Globus pallidus (tissue), 1 donor: Measurements from ENCODE around the gene SLC4A2.
A peak's percentile ranks its signal among the peaks of the same experiment; 100 is the strongest.

Source experiments
- DNase-seq: peaks from one replicate; pipeline ENCODE4 v3.0.0-alpha.2; 2015; ENCODE audit warnings: low spot score

Gene SLC4A2

DNA sequence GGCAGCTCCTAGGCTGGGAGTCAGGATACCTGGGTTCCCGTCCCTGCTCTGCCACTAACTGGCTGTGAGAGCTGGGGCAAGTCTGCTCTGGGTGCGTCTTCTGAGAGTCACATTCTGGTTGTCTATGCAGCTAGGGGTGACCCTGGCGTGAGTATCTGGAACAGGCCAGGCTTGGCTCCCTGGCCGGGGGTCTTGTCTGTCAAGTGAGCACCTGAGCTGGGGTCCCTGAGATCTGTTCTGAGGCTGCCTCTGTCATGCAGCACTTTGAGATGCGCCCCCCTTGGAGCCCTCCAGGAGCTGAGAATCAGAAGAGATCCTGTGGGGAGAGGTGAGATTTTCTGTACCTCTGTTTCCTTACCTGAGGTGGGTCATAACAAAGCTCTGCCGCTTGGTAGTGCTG is 34.4 kb downstream of the SLC4A2 start:
- DNase-seq: no peak

DNA sequence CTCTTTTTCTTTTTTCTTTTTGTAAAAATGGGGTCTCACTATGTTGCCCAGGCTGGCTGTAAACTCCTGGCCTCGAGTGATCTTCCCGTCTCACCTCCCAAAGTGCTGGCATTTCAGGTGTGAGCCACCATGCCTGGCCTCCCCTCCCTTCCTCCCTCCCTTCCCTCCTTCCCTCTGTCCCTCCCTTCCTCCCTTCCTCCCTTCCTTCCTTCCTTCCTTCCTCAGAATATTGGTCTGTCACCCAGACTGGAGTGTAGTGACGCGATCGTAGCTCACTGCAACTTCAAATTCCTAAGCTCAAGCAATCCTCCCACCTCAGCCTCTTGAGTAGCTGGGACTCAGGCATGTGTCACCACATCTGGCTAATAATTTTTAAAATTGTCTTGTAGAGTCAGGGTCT is 35.3 kb downstream of the SLC4A2 start:
- DNase-seq: no peak

DNA sequence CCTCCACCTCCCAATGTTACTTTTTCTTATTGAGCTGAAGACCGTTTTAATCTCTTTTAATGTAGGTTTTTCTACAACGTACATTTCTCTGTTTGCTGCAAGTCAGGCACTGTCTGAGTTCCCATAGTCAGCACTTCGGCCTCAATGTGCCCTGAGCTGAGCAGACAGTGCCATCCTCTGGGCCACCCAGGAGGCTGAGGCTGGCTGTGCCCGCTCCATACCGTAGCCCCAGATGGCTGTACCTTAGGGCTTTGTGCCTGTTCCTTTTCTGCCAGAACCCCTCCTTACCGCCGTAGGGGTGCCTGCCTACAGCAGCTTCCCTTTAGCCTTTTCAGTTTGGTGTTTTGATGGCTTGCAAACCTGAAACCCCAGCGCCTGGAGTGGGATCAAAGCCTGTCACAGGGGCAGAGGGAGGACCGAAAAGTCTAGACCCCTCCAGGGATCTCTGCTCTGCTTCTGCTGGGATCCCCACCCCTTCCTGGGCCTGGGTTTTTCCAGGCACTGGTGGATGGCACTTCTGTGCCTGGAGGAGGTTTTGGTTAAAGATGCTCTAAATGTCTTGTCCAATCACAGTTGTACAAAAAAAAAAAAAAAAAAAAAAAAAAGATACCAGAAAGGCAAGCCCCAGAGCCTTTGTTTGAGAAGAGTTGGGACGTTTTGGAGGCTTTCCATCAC is 35.9 kb downstream of the SLC4A2 start:
- DNase-seq: no peak

DNA sequence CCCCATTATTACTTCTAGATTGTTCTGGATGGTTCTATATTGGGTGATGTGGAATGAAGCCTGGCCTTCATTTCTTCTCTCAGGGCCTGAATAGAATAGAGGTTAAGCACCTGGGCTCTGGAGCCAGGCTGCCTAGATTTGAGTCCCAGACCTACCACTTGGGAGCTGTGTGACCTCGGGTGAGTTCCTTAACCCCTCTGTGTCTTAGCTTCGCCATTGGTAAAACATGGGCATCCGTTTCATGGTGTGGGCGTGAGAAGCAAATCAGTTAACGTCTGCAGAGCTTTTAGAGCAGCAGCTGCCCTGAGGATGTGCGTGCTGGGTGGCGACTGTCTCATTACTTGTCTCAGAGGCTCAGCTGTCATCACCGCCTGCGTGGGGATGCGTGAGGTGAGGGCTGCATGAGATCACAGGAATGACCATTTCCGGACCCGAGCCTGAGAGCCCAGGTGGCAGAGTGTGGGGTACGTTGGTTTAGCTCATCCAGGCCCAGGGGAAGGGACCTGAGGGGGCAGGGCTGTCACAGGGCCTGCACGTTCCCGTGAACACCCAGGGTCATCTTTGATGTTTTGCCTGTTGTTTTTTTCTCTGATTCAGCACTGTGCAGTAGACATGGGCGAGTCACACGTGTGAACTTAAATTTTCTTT is 36.6 kb downstream of the SLC4A2 start:
- DNase-seq: no peak

DNA sequence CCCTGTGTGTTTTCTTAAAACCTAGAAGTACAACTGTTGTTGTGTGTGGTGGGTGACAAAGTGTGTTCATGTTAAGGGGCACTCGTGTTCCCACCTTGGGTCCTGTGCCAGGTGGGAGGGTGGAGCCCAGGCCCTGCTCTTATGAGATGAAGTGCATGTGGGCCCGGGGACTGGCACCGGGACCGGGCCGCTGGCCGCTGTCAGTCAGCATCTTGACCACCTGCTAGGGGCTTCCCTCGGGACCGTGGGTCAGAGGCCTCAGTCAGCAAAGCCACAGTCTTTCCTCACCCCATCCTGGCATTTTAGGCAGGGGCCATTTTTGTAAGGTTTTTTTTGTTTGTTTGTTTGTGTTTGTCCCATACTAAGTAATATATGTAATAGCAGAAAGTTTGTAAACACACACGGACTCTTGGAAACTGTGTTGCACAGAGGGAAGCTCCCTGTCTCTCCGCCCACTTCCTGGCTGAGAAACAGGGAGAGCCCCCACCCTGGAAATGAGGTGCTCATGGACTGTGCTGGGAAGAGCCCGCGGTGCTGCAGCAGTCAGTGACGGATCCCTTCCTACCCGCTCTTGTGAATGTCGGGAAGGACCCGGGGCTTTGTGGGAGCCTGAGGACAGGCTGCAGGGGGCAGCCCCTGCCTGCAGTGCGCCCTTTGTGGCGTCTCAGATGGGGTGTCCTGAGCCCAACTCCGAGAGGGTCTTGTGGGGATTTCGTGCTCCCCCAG is 40.3 kb downstream of the SLC4A2 start:
- no peak for DNase-seq

DNA sequence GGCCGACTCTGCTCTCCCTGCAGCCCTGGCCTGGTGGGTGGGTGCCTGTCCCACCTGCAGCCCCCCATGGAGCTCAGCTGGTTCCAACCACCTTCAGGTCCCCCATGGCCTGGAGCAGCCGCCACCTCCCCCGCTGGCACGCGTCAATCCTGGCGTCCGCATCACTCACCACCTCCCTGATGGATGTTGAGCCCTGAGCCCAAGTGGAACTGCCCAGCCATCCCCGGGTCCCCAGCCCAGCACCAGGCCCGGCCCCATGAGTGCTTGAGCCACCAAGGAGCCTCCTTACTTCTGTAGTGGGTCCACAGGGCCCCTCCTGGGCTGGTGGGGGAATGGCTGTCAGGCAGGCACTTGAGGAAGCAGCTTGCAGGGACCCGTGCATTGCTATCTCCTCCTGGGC is 41.5 kb downstream of the SLC4A2 start:
- no peak for DNase-seq

DNA sequence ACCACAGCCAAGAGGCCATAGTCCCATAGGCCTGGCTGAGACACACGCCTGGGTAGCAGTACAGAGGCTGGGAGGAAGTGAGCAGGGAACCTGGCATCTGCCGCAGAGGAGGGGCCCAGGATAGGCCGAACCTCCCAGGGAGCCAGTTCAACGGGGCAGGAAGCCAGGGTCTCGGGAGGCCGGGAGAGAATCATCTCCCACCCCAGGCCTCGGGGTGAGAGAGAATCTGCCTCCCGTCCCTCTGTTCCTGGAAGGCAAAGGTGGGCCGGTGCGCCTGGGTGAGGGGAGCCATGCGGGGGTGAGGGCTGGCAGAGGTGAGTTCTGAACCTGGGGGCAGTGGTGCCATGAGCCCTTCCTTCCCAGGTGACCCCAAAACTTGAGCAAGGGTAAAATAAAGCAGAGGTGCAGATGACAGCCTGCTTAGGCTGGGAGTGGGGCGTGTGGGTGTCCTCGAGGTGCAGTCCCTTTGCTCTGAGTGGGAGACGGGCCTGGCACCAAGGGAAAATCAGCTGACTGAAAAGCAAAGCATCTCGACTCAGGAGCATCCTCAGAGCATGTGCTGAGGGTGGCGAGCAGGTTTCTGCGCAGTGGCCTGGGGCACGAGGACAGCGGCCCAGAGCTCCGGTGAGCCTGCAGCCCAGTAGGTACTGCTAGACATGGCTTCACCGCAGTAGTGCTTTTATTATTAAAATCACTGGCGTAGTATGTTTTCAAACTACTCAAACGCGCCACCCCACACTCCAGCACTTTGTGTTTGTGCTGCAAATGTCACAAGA is 42.4 kb downstream of the SLC4A2 start:
- DNase-seq: no peak

DNA sequence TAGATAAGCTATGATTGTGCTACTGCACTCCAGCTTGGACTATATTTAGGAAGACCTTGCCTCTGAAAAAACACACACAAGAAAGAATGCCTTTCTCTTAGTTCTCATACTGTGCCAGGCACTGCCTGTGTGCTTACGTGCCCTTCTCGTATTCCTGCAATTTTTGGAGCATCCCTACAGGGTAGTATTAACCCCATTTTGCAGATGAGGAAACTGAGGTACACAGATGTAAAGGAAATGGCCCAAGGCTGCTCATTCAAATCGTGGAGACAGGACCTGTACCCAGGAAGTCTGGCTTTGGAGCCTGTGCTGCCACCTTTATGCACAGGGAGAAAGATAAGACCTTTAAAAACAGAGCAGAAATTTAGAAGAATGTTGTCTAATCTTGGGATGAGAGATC is 43.6 kb downstream of the SLC4A2 start:
- no peak for DNase-seq

DNA sequence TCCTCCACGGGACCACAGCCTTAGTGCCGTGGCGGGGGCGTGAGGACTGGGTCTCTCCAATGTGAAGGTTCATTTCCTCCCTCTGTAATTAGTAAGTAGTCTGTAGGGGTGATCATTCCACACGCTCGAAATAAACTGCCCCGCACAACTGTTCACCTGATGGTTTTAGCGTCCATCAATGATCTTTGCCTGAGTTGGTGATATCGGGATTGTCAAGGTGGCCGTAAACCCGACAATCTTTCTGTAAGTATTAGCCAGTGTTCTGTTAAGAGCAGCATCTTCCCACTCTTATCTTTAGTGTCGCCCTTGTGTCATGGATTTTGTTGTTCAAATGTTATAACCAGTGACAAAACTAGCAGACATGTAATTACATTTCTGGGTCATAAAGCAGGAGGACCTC is 44.6 kb downstream of the SLC4A2 start:
- DNase-seq: no peak

DNA sequence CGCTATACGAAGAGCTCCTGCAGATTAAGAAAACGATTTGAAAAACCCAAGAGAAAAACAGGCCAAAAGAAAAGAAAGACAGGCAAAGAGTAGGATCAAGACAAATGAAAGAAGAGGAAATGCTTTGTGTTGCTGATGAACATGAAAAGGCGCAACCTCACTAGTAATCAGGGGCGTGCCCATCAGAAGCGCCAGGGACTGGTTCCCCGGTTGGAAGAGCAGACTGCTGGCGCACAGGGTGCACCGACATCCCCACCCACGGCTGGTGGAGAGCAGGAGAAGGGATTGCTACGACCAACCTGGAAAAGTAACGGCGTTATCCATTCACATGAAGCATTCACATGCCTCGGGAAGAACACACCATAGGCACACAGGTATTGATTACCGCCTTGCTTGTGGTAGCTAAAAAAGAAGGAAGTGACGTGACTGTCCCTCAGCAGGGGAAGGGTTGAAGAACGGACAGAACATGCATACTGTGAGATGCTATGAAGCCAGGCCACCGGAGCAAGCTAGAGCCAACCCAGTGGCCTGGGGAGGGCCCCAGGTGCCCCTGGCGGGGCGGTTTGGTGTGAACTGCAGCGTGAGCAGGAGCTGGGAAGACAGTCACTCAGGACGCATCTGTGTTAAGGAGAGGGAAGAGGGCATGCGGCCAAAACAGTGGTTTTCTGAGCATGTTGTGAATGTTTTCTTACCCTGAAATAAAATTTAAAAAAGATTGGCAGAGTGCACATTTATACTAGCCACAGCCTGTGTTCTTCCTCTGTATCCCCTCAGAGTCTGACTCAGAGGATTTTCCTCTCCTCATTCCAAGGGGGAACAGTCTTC is 45.2 kb downstream of the SLC4A2 start:
- no peak for DNase-seq

DNA sequence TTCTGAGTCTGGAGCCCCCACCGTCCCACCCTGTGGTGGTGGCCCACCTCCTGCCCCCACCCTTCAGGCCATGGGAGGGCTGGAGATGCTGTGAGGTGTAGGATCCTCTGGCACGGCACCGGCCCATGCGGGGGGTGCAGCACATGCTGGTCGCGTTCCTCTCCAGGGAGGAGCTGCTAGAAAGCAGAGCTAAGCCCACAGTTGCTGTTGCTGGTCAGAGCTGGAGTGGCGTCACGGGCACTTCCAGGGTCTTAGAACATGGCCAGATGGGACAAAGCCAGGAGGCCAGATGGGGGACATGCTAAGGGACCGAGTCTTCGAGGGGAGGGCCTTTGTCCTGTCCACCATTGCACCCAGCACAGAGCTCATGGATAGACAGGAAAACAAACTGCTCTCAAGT is 48.5 kb downstream of the SLC4A2 start:
- DNase-seq: no peak

DNA sequence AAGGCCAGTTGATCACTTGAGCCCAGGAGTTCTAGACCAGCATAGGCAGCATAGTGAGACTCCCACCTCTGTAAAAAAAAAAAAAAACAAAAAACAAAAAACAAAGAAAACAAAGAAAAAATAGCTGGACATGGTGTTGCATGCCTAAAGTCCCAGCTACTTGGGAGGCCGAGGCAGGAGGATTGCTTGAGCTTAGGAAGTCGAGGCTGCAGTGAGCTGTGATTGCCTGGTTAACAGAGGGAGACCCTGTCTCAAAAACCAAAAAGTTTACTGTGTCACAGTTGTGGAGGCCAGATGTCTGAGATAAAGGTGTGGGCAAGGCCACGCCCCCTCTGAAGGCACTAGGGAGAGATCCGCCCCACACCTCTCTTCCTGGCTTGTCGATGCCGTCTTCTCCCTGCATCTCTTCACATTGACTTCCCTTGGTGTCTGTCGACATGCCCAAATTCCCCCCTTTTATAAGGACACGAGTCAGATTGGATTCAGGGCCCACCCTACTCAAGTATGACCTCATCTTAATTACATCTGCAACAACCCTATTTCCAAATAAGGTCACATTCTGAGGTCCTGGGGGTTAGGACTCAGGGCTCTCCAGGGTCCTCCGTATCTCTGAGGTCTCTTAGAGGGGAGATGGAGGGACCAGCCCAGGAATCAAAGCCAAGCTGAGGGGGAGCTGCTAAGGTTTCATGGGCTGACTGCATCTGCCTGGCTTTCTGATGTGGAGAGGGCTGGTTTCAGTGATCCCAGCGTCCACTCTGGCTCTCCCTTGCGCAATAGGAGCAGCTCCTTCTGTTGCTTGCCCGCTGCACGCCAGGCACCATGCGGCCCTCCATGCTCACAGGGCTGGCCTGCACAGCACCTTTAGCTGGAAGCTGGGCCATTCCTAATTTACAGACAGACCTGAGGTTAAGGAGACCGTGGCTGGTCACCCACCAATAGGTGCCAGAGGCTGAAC is 50.0 kb downstream of the SLC4A2 start:
- no peak for DNase-seq

DNA sequence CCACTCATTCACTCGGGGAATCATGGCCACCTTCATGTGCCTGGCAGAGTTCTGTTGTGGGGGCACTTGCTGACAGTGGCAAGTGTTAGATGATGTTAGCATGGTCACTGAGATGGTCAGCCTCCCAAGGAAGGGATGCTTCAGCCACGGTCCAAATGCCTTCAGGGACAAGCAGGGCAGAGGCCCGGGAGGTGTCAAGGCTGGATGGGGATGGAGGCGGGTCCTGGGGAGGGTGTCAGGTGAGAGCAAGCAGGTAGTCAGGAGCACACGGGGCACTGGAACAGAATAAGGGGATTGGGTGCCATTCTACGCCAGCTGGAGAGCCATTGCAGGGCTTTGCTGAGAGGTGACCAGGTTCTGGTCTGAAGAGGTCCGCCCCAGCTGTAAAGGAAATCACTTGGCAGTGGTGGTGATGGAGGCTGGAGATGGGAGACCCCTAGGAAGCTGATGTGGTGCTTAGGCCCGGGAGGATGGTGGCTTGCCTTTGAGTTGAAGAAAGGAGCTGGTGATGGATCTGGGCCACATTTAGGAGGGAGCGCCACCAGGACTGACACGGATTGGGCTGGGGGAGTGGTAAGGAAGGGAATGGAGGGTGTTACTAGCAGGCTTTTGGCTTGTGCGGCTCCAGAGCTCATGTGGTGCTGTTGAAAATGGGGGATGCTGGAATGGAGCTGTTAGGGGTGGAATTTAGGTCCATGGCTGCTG is 51.0 kb downstream of the SLC4A2 start:
- DNase-seq: no peak

DNA sequence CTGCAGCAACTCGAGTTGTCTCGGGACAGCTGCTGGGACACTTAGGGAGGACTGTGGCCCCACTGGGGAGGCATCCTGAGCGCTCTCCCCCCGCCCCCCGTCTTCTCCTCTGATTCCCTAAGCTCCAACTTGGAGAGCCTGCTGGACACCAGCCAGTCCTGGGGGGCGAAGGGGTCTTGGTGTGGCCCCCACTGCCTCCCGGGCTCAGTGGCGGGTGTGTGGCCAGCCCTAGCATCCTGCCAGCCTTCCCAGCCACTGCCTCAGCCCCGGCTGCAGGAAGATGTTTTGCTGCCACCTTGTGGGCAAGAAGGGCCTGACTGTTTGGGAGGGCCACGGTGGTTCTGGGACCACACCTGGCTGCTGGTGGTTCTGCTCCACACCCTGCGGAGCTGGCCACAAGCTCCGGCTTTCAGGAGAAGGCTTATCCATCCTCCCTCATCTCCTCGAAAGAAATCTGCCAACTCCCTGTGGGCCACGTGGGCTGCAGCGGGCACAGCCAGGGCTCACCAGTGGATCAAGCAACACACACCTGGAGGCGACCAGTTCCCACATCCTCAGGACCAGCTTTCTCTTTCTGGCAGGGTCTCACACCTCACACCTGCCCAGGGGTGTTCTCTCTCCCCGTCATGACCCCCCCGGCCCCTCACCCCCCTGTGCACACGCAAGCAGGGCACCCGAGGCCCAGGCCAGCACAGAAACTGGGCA is 51.7 kb downstream of the SLC4A2 start:
- peak; percentile 73 for DNase-seq

DNA sequence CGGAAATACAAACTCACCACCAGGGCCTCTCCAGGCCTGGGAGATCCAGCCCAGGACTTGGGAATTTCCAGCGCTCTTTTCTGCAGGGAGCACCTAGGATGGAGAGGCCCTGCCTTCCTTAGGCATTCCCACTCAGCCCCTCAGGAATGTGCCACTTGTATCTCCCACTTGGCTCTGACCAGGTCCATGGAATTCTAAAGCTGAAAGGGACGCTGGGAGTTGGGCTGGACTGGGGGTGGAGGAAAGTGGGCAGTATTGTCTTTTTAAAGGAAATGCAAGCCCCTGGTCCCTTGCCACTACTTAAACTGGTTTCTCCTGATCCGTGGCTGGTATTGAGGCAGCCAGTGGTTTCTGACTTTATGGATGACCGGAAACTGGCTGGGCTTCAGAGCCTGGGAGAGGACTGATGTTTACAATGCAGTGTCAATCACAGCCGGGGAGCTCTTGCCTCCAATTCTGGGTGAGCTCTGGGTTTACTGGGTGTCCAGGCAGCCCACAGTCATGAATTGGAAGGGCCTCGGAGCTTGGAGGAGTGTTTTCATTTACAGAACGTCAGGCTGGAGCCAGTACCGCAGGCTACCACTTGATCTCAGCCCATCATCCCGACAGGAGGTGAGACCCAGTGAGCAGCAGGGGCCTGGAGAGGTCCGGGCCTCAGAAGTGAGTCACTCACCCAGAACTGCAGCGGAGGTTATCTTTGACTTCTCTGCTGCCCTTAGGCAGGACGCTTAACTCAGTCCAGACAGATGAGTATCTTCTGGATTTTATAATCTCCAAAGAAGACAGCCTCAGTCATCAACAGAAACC is 54.2 kb downstream of the SLC4A2 start:
- no peak for DNase-seq

DNA sequence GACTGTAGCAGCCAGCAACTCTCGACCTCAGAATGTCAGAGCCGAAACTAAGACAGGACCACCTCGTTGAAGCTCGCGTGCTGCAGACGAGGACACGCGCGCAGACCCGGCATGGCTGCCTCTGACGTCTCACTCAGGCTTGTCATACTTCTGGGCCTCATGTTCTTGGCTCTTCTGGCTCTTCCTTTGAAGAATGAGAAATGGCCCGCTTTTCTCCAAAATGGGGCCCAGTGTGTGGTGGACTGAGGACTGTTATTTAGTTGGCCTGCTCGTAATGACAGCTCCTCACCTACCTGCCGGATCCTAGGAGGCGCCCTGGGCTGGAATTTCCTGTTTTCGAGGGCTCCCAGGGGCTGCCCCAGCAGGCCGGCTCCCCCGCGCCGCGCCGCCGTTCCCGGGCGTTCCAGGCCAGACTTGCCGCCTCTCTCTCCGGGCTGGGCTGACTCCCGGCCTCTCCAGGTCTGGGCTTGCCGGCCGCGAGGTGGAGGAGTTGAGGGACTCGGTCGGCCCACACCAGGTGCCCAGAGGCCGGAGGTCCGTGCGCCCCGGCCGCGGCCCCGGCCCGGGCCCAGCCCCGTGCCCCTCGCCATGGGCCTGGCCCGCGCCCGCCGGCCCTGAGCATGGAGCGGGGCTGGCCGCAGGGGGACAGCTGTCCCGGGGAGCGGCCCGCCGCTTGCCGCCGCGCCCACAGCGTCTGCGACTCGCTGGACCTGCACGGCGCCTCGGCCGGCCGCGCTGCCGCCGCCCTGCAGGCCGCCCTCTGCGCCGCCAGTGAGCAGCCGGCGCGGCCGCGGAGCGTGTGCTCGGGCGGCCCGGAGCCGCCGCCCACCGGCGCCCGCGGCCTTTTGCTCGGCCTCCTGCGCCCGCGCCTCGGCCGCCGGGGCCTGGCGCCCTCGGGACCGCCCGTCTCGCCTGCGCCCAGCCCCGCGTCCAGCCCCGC is 55.0 kb downstream of the SLC4A2 start:
- DNase-seq: no peak

DNA sequence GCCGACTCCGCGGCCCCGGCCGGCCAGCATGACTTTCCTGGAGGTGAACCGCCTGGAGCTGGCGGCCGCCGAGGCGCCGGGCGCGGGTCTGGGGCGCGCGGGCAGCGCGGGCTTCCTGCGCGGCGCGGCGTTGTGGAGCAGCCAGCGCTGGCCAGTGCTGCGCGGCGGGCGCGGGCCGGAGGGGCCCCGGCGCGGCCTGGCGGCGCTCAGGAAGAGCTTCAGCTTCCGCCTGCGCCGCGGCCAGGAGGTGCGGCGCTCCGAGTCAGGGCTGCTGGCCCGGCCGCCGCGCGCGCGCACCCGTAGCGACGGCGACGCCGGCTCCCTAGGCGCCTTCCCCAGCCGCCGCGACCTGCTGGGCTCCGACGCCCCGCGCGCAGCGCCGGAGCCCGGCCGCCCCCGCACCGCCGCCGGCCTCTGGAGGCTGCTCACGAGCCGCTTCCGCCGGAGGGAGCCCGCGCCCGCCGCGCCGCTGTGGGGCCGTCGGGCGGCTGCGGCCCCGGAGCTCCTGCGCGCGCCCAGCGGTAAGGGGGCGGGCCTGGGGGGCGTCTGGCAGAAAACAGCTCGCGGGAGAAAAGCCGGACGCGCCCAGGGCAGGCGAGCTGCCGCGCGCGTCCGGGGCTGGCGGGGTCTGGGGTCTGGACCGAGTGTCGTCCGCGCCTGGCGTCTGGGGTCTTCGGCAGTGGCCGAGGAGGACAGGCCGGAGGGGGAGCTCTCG is 55.9 kb downstream of the SLC4A2 start:
- DNase-seq: no peak
